ENCODE results near the gene LDLRAD4. TPM values are rescaled to one million over a fixed set of nuclear protein-coding genes. Genes with fewer than 3 reads are reported as not detected.

LDLRAD4 gene
- total RNA-seq, 1 experiment from 2014 or later: 204 TPM

DNA sequence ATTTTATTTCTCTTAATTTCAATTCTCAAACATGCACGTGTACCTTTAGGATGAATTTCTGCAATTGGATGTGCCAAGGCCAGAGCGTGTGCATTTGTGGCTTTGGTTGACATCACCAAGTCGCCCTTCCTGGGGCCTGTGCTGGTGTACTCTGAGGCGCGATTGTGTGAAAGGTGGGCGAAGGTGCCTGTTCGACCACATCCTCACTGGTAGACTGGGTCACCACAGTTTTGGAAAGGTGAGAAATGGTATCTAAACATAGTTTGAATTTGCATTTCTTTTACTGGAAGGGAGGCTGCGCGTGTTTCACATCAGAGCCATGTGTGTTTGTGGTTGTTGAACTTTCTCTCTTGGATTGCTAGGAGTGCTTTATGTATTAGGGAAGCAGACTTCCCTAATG is 89.8 kb downstream of the LDLRAD4 start:
- Histone ChIP-seq H4K20me1 (ENCODE audit: insufficient read depth, low read depth, low read length) (no peaks in the 10 kb centered on the region), H3K9ac (ENCODE audit: low read length) (no peak overlapping the region), H3K4me3 (ENCODE audit: low read length) (no peak overlapping the region), H3K36me3 (ENCODE audit: insufficient read depth, low read length) (no peaks in the 10 kb centered on the region), H3K79me2 (ENCODE audit: low read length) (no peaks in the 10 kb centered on the region), H3K9me3 (ENCODE audit: low read length) (no peaks in the 10 kb centered on the region), H3K4me2 (ENCODE audit: low read depth, low read length, poor library complexity, severe bottlenecking) (no peak overlapping the region), H3K9me2 (replicated peaks; ENCODE audit: insufficient read depth, low read length) (no peaks in the 10 kb centered on the region), H3K27me3 (ENCODE audit: low read length) (no peaks in the 10 kb centered on the region), H3K27ac (ENCODE audit: low read length) (no peak overlapping the region), H2AFZ (ENCODE audit: low read length) (no peak overlapping the region), H3K4me1 (ENCODE audit: low read length) (no peaks in the 10 kb centered on the region)
- DNase-seq: no peak

DNA sequence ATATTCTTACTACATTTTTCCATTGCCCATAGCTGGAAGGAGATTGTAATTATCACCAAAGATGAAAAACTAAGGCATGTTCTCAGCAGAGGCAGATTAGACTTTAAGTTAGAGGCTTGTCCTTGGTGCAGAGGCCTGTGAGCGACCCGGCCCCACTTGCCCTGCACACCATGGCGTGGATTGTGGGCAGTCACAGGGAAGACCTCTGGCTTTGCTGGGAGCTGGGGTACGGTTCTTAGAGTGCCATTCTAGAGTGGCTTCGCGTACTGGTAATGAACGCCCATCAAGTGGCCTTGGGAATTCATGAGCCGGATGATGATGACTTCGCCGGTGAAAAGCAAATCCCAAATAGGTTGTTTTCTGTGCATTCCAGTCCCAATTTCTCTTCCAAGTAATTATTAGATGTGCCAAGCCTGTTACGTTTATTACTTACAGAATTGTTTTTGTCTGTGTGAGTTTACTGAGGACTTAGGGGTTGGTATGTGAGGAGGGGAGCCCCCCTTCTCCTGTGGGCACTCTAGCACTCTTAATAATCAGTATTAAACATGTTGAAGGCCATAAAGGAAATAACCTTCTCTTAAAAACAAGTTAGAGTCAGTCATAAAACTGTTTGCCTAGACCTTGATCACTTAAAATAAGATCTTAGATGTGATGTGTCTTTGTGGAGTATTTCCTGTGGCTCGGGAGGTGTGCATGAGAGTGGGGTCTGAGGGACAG is 90.6 kb downstream of the LDLRAD4 start:
- no peak overlapping the region for H2AFZ ChIP-seq (ENCODE audit: low read length)
- no peaks in the 10 kb centered on the region for H3K27me3 ChIP-seq (ENCODE audit: low read length)
- no peak for DNase-seq
- H3K27ac ChIP-seq (ENCODE audit: low read length): no peak overlapping the region
- no peaks in the 10 kb centered on the region for H3K9me3 ChIP-seq (ENCODE audit: low read length)
- H3K9me2 ChIP-seq (replicated peaks; ENCODE audit: insufficient read depth, low read length): no peaks in the 10 kb centered on the region
- no peaks in the 10 kb centered on the region for H4K20me1 ChIP-seq (ENCODE audit: insufficient read depth, low read depth, low read length)
- H3K4me1 ChIP-seq (ENCODE audit: low read length): no peaks in the 10 kb centered on the region
- no peak overlapping the region for H3K4me2 ChIP-seq (ENCODE audit: low read depth, low read length, poor library complexity, severe bottlenecking)
- H3K9ac ChIP-seq (ENCODE audit: low read length): no peak overlapping the region
- no peak overlapping the region for H3K4me3 ChIP-seq (ENCODE audit: low read length)
- no peaks in the 10 kb centered on the region for H3K36me3 ChIP-seq (ENCODE audit: insufficient read depth, low read length)
- no peaks in the 10 kb centered on the region for H3K79me2 ChIP-seq (ENCODE audit: low read length)

DNA sequence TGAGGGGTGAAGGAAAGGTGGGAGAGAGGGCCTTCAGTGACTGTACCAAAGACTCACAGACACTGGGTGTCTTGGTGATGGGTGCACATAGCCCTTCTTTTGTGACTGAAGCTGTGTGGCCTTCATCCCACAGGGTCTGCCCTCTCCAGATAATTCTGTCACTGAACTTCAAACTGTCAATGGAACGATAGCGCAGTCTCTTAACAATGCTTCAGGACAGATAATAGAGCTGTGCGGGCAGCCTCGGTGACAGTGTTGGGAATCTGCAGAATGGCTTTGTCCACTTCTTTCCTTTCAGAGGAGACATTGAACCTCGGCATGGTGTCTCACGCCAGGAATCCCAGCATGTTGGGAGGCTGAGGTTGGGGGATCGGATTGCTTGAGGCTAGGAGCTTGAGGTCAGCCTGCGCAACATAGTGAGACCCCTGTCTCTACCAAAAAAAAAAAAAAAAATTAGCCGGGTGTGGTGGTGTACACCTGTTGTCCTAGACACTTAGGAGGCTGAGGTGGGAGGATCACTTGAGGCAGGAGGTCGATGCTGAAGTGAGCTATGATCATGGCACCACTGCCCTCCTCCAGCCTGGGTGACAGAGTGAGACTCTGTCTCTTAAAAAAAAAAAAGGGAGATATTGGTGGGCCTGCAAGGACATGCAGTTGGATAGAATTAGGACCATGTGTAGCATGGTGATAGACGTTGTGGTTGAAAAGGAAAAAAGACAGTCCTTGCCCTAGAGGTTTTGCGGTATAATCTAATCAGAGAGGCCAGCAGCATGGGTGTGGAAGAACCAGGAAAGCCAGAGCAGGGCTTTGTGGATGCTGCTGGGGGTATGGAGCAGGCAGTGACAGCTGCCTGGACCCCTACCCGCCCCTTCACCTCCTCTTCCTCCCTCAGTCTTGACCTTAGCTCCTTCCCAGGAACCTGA is 91.4 kb downstream of the LDLRAD4 start:
- Histone ChIP-seq H3K36me3 (ENCODE audit: insufficient read depth, low read length) (no peaks in the 10 kb centered on the region), H2AFZ (ENCODE audit: low read length) (no peak overlapping the region), H3K9me2 (replicated peaks; ENCODE audit: insufficient read depth, low read length) (no peaks in the 10 kb centered on the region), H3K4me2 (ENCODE audit: low read depth, low read length, poor library complexity, severe bottlenecking) (no peak overlapping the region), H3K9me3 (ENCODE audit: low read length) (no peaks in the 10 kb centered on the region), H3K4me3 (ENCODE audit: low read length) (no peak overlapping the region), H3K27ac (ENCODE audit: low read length) (no peak overlapping the region), H3K79me2 (ENCODE audit: low read length) (no peaks in the 10 kb centered on the region), H3K9ac (ENCODE audit: low read length) (no peak overlapping the region), H3K4me1 (ENCODE audit: low read length) (no peaks in the 10 kb centered on the region), H3K27me3 (ENCODE audit: low read length) (no peaks in the 10 kb centered on the region), H4K20me1 (ENCODE audit: insufficient read depth, low read depth, low read length) (no peaks in the 10 kb centered on the region)
- DNase-seq: no peak

DNA sequence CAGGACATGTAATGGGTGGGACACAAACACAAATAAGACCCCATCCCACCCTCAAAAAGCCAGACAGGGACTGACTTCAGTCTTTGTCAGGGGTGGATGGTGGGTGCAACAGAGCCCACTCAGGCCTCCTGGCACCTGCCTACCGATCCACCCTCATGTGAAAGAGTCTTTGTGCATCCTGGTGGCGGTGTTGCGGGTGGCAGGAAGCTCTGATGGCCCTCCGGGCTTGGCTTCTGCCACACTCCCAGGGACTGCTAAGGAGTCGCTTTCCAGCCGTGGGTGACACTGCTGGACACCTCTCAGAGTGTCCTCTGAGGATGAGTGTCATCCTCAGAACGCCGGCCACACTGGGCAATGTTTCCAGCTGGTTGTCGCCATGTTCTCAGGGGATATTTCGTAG is 92.6 kb downstream of the LDLRAD4 start:
- Histone ChIP-seq H3K79me2 (ENCODE audit: low read length) (no peaks in the 10 kb centered on the region), H4K20me1 (ENCODE audit: insufficient read depth, low read depth, low read length) (no peaks in the 10 kb centered on the region), H3K27ac (ENCODE audit: low read length) (no peak overlapping the region), H3K27me3 (ENCODE audit: low read length) (no peaks in the 10 kb centered on the region), H2AFZ (ENCODE audit: low read length) (no peak overlapping the region), H3K4me2 (ENCODE audit: low read depth, low read length, poor library complexity, severe bottlenecking) (no peak overlapping the region), H3K4me3 (ENCODE audit: low read length) (no peak overlapping the region), H3K4me1 (ENCODE audit: low read length) (no peaks in the 10 kb centered on the region), H3K9ac (ENCODE audit: low read length) (no peak overlapping the region), H3K9me2 (replicated peaks; ENCODE audit: insufficient read depth, low read length) (no peaks in the 10 kb centered on the region), H3K36me3 (ENCODE audit: insufficient read depth, low read length) (no peaks in the 10 kb centered on the region), H3K9me3 (ENCODE audit: low read length) (no peaks in the 10 kb centered on the region)
- no peak for DNase-seq

DNA sequence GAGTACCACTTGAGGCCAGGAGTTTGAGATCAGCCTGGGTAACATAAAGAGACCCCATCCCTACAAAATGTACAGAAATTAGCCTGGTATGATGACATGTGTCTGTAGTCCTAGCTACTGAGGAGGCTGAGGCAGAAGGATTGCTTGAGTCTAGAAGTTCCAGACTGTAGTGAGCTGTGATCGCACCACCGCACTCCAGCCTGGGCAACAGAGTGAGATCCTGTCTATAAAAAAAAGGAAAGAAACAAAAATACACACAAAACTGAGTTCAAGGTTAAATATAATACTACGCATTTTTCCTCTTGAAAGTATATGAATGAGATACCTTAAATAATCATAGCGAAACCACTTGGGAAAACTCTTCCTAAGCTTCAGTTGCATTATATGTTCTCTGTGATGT is 94.0 kb downstream of the LDLRAD4 start:
- H3K4me2 ChIP-seq (ENCODE audit: low read depth, low read length, poor library complexity, severe bottlenecking): no peak overlapping the region
- H3K79me2 ChIP-seq (ENCODE audit: low read length): no peaks in the 10 kb centered on the region
- H2AFZ ChIP-seq (ENCODE audit: low read length): no peak overlapping the region
- no peak for DNase-seq
- no peaks in the 10 kb centered on the region for H3K36me3 ChIP-seq (ENCODE audit: insufficient read depth, low read length)
- no peak overlapping the region for H3K4me3 ChIP-seq (ENCODE audit: low read length)
- H3K9me3 ChIP-seq (ENCODE audit: low read length): no peaks in the 10 kb centered on the region
- H3K9ac ChIP-seq (ENCODE audit: low read length): no peak overlapping the region
- H3K4me1 ChIP-seq (ENCODE audit: low read length): no peaks in the 10 kb centered on the region
- H4K20me1 ChIP-seq (ENCODE audit: insufficient read depth, low read depth, low read length): no peaks in the 10 kb centered on the region
- H3K27ac ChIP-seq (ENCODE audit: low read length): no peak overlapping the region
- H3K27me3 ChIP-seq (ENCODE audit: low read length): no peaks in the 10 kb centered on the region
- H3K9me2 ChIP-seq (replicated peaks; ENCODE audit: insufficient read depth, low read length): no peaks in the 10 kb centered on the region

DNA sequence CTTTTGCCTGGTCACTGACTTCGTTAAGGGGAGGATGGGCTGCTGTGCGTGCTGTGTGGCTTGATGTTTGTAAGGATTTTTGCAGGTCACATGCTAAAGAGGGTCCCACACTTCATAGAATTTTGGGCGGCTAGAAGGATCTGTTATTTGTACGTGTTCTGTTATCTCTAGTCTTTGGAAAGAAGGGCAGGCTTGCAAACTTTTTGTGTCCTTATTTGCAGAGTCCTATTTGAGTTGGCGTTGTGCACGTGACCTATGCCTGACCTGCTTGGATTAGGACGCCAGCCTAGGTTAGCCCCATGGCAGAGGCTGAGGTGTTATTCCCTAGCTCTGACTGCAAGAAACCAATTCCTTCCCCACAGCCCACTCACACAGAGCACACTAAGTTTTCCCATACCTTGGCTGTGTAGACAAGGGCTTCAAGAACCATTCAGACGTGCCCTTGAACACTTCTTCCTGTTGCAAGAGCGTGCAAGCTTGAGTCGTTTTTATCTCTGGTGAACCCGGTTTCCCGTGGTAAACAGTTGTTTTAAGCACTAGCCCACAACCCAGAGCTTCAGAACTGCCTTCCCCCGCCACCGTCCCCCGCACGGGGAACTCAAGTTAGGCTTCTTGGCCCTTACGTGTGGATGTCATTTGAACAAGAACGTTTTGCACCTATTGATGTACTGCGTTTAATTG is 94.6 kb downstream of the LDLRAD4 start:
- H4K20me1 ChIP-seq (ENCODE audit: insufficient read depth, low read depth, low read length): no peaks in the 10 kb centered on the region
- H3K36me3 ChIP-seq (ENCODE audit: insufficient read depth, low read length): no peaks in the 10 kb centered on the region
- no peak overlapping the region for H2AFZ ChIP-seq (ENCODE audit: low read length)
- H3K4me3 ChIP-seq (ENCODE audit: low read length): no peak overlapping the region
- H3K27me3 ChIP-seq (ENCODE audit: low read length): no peaks in the 10 kb centered on the region
- H3K4me2 ChIP-seq (ENCODE audit: low read depth, low read length, poor library complexity, severe bottlenecking): no peak overlapping the region
- H3K9me3 ChIP-seq (ENCODE audit: low read length): no peaks in the 10 kb centered on the region
- H3K27ac ChIP-seq (ENCODE audit: low read length): no peak overlapping the region
- no peaks in the 10 kb centered on the region for H3K4me1 ChIP-seq (ENCODE audit: low read length)
- no peak for DNase-seq
- H3K79me2 ChIP-seq (ENCODE audit: low read length): no peaks in the 10 kb centered on the region
- H3K9ac ChIP-seq (ENCODE audit: low read length): no peak overlapping the region
- no peaks in the 10 kb centered on the region for H3K9me2 ChIP-seq (replicated peaks; ENCODE audit: insufficient read depth, low read length)

DNA sequence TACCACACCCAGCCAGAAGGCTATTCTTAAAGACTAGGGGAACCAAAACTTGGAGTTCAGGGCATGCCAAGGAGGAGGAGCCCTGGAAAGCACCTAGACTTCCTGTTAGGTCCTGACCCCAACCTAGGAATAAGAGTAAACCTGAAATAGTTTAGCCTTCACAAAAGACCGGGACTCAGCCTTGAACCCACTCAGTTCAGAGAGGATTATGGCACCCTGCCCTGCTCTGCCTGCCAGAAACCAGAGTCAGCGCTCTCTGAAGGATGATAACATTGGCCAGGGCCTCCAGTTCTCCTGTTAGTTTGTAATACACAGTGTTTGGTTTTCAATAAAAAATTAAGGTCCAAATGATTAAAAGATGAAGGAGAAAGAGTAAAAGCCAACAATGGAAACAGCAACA is 96.4 kb downstream of the LDLRAD4 start:
- H3K9me3 ChIP-seq (ENCODE audit: low read length): no peaks in the 10 kb centered on the region
- H3K27ac ChIP-seq (ENCODE audit: low read length): no peak overlapping the region
- no peaks in the 10 kb centered on the region for H3K4me1 ChIP-seq (ENCODE audit: low read length)
- no peak overlapping the region for H3K4me2 ChIP-seq (ENCODE audit: low read depth, low read length, poor library complexity, severe bottlenecking)
- DNase-seq: no peak
- no peak overlapping the region for H2AFZ ChIP-seq (ENCODE audit: low read length)
- no peaks in the 10 kb centered on the region for H4K20me1 ChIP-seq (ENCODE audit: insufficient read depth, low read depth, low read length)
- no peak overlapping the region for H3K4me3 ChIP-seq (ENCODE audit: low read length)
- no peak overlapping the region for H3K9ac ChIP-seq (ENCODE audit: low read length)
- no peaks in the 10 kb centered on the region for H3K9me2 ChIP-seq (replicated peaks; ENCODE audit: insufficient read depth, low read length)
- no peaks in the 10 kb centered on the region for H3K79me2 ChIP-seq (ENCODE audit: low read length)
- no peaks in the 10 kb centered on the region for H3K36me3 ChIP-seq (ENCODE audit: insufficient read depth, low read length)
- no peaks in the 10 kb centered on the region for H3K27me3 ChIP-seq (ENCODE audit: low read length)

DNA sequence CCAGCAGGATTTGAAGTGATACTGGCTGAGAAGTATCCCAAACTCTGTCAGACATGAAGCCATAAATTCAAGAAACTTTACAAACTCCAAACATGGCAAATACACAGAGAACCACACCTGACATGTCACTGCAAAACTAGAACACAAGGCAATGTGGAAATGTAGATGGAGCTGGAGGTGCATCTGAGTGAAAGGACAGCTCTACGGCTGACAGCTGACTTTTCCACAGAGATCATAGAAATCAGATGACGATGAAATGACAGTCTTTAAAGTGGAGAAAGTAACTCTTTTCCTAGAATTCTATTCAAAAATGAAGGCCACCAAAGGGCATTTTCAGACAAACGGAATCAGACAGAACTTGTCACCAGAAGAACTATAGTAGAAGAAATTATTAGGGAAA is 97.5 kb downstream of the LDLRAD4 start:
- no peaks in the 10 kb centered on the region for H3K79me2 ChIP-seq (ENCODE audit: low read length)
- H3K36me3 ChIP-seq (ENCODE audit: insufficient read depth, low read length): no peaks in the 10 kb centered on the region
- H3K9me3 ChIP-seq (ENCODE audit: low read length): no peaks in the 10 kb centered on the region
- H3K4me2 ChIP-seq (ENCODE audit: low read depth, low read length, poor library complexity, severe bottlenecking): no peak overlapping the region
- H3K9me2 ChIP-seq (replicated peaks; ENCODE audit: insufficient read depth, low read length): no peaks in the 10 kb centered on the region
- H3K9ac ChIP-seq (ENCODE audit: low read length): no peak overlapping the region
- no peaks in the 10 kb centered on the region for H3K27me3 ChIP-seq (ENCODE audit: low read length)
- H4K20me1 ChIP-seq (ENCODE audit: insufficient read depth, low read depth, low read length): no peaks in the 10 kb centered on the region
- H2AFZ ChIP-seq (ENCODE audit: low read length): no peak overlapping the region
- DNase-seq: no peak
- no peak overlapping the region for H3K4me3 ChIP-seq (ENCODE audit: low read length)
- H3K27ac ChIP-seq (ENCODE audit: low read length): no peak overlapping the region
- H3K4me1 ChIP-seq (ENCODE audit: low read length): no peaks in the 10 kb centered on the region

All from Karpas-422 (cell line).